ENCODE results near the gene NSL1.

Gene NSL1

GRCh38 chr1:212700223-212700891 is 91.2 kb downstream of the NSL1 start:
- no peak for TF ChIP-seq CTCF (IDR thresholded peaks at IDR 0.05; ENCODE audit: insufficient read depth, low read depth, low read length, missing control alignments)
- DNase-seq (ENCODE audit: low read depth), result peak; percentile 66
- H3K4me3 ChIP-seq (ENCODE audit: low read depth, low read length), result peak overlapping the region; percentile 80

GRCh38 chr1:212699625-212700222 is 91.9 kb downstream of the NSL1 start, which contains the start of gene BATF3:
BATF3 (minus strand) TSS chr1:212699840; CDS start chr1:212699762, 78 bp downstream.
- DNase-seq (ENCODE audit: low read depth), result peak; percentile 58
- TF ChIP-seq CTCF (IDR thresholded peaks at IDR 0.05; ENCODE audit: insufficient read depth, low read depth, low read length, missing control alignments), result no peak
- peak within 1 kb of the TSS; percentile 80 for H3K4me3 ChIP-seq (ENCODE audit: low read depth, low read length)

GRCh38 chr1:212699104-212699624 is 92.4 kb downstream of the NSL1 start:
- H3K4me3 ChIP-seq (ENCODE audit: low read depth, low read length), result peak overlapping the region; percentile 80
- peak; percentile 78 for DNase-seq (ENCODE audit: low read depth)
- peak; percentile 75 for TF ChIP-seq CTCF (IDR thresholded peaks at IDR 0.05; ENCODE audit: insufficient read depth, low read depth, low read length, missing control alignments)

- DNase-seq (ENCODE audit: low read depth), result no peak
- peak overlapping the region; percentile 80 for H3K4me3 ChIP-seq (ENCODE audit: low read depth, low read length)
- TF ChIP-seq CTCF (IDR thresholded peaks at IDR 0.05; ENCODE audit: insufficient read depth, low read depth, low read length, missing control alignments), result no peak
Observed at GRCh38 chr1:212698467-212699103, 93.0 kb downstream of the NSL1 start.

- TF ChIP-seq CTCF (IDR thresholded peaks at IDR 0.05; ENCODE audit: insufficient read depth, low read depth, low read length, missing control alignments), result no peak
- no peak for DNase-seq (ENCODE audit: low read depth)
- no peak overlapping the region for H3K4me3 ChIP-seq (ENCODE audit: low read depth, low read length)
Observed at GRCh38 chr1:212696721-212697331, 94.8 kb downstream of the NSL1 start.

GRCh38 chr1:212692774-212693644 is 98.6 kb downstream of the NSL1 start:
- DNase-seq (ENCODE audit: low read depth), result no peak
- TF ChIP-seq CTCF (IDR thresholded peaks at IDR 0.05; ENCODE audit: insufficient read depth, low read depth, low read length, missing control alignments), result no peak

More at GRCh38 chr1:212692774-212693644, 98.6 kb downstream of the NSL1 start:
- no peak overlapping the region for H3K4me3 ChIP-seq (ENCODE audit: low read depth, low read length)

Data from GM12865 (cell line).